K562 (cell line): Measurements from ENCODE around the gene HOXA7. TPM values are rescaled to one million over a fixed set of nuclear protein-coding genes. Genes with fewer than 3 reads are reported as not detected.

ENCODE experiments used
- EZH2 ChIP-seq: IDR thresholded peaks from 2 replicates; pipeline ENCODE4 v1.6.1; 2012; ENCODE audit warnings: low read depth, mild to moderate bottlenecking, inconsistent platforms, low read length, borderline replicate concordance
- ZNF780A ChIP-seq: fragments of 250-450 bp; sonication (Bioruptor Pico); IDR thresholded peaks from 2 replicates; pipeline ENCODE4 v1.5.0; 2021; ENCODE audit warnings: mild to moderate bottlenecking
- polyA plus RNA-seq, 8 experiments: library from polyadenylated mRNA; depleted of rRNA in 4 of 8; stranded (reverse) in 5 of 8; unstranded in 3 of 8; fragments of >200 nt; fragmentation: Nextera tagmentation in 2 of 8; fragmentation: Illumina TruSeq in 1 of 8; extraction: Ambion mirVana in 2 of 8; extraction: Trizol in 1 of 8; gene quantifications; 2 replicates each; pipeline versions ENCODE4 v1.2.1 to v1.2.3, GENCODE V29; 2011 to 2014; ENCODE audit warnings: inconsistent platforms in 1 of 8, missing spikeins in 1 of 8
- total RNA-seq, 7 experiments: library from RNA; depleted of rRNA in 6 of 7; stranded (reverse); fragments of >200 nt in 6 of 7; fragmentation: Illumina TruSeq in 2 of 7; extraction: Trizol in 2 of 7; gene quantifications; 2 replicates each; pipeline versions ENCODE4 v1.2.1 to v1.2.3, GENCODE V29; 2011 to 2021; ENCODE audit warnings: low replicate concordance in 1 of 7
- TF ChIP-seq, protein P1 (sequence below): fragments of 450-650 bp; formaldehyde crosslinking; IDR thresholded peaks from 2 replicates; pipeline ENCODE4 v1.4.0; 2022; ENCODE audit warnings: missing genetic modification characterization
- TF ChIP-seq, protein P2 (sequence below): fragments of 250-450 bp; sonication (Bioruptor Pico); IDR thresholded peaks from 2 replicates; pipeline ENCODE4 v1.8.0; 2022; ENCODE audit warnings: moderate library complexity, mild to moderate bottlenecking, inconsistent platforms

The HOXA7 gene
- total and polyA plus RNA-seq, 9 of the 15 experiments (the other 6 are each of a cell fraction or from before 2014, with no cell fraction given): not detected

DNA sequence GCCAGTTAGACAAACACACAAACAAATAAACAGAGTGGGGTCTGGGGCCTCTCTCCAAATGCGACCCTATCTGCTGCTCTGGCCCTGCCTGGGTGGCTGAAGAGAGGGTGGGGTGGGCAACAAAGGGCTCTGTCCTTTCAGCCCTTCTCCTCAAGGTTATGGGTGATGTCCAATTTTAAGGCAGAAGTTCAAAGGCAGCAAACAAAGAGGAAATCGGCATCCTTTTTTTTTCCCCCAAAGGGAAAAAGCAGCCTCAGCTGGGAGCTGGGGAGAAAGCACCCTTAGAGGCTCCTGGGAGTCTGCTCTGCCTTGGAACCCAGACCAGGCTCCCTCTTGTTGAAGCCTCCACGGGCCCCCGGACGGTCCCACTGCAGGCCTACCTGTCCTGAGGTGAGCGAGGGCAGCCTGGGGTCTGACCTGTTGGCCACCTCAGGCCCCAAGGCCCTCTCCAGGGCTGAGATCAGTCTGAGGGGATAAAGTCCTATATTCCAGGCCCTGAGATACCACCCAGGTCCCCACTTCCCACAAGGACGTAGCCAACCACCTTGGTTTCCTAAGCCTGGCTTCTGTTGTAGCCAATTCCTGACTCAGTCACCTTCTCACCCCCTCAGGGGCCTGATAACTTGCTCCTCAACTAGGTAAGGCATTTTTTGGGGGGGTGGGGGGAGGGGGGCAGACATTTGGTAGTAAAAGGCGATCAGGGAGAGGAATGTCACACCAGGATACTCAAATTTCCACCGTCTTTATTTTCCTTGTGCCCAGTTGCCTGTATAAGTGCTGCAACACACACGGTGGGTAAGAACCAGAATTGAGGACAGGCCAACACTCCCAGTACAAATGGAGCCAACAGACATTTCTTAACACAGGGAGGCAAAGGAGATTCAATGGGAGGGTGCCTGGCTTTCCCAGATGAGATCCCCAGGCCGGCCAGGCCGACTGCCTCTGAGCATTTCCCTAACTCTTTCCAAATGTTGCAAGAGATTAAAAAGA lies 24.3 kb upstream of the HOXA7 start (continued):
- no peak for TF ChIP-seq ZNF780A
- TF ChIP-seq, protein P1, sequence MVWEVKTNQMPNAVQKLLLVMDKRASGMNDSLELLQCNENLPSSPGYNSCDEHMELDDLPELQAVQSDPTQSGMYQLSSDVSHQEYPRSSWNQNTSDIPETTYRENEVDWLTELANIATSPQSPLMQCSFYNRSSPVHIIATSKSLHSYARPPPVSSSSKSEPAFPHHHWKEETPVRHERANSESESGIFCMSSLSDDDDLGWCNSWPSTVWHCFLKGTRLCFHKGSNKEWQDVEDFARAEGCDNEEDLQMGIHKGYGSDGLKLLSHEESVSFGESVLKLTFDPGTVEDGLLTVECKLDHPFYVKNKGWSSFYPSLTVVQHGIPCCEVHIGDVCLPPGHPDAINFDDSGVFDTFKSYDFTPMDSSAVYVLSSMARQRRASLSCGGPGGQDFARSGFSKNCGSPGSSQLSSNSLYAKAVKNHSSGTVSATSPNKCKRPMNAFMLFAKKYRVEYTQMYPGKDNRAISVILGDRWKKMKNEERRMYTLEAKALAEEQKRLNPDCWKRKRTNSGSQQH (CRISPR knock-in tag): no peak
- no peak for TF ChIP-seq EZH2
- TF ChIP-seq, protein P2, sequence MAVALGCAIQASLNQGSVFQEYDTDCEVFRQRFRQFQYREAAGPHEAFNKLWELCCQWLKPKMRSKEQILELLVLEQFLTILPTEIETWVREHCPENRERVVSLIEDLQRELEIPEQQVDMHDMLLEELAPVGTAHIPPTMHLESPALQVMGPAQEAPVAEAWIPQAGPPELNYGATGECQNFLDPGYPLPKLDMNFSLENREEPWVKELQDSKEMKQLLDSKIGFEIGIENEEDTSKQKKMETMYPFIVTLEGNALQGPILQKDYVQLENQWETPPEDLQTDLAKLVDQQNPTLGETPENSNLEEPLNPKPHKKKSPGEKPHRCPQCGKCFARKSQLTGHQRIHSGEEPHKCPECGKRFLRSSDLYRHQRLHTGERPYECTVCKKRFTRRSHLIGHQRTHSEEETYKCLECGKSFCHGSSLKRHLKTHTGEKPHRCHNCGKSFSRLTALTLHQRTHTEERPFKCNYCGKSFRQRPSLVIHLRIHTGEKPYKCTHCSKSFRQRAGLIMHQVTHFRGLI (CRISPR knock-in tag): no peak
